Kidney (tissue), 14 donors: ENCODE data around the gene FSTL5. TPM values are rescaled to one million over a fixed set of nuclear protein-coding genes. Genes with fewer than 3 reads are reported as not detected.

Experiments
- DNase-seq, 5 donors: peaks; one replicate each; pipeline ENCODE4 v3.0.0-alpha.2; 2013 to 2020
- FAIRE-seq: peaks from 2 replicates; lab custom pipeline; 2012; peaks lifted over from hg19 to GRCh38; lab: Jason Lieb, UNC
- H3K27ac ChIP-seq, 2 donors: one replicate each; pipeline ENCODE4 v1.7.0; 2013; ENCODE audit warnings: low read depth in 2 of 2, low read length in 2 of 2, inconsistent platforms in 1 of 2
- H3K27me3 ChIP-seq: one replicate; pipeline ENCODE4 v1.7.1; 2013; ENCODE audit warnings: low read length, inconsistent platforms; ENCODE audit not compliant: control insufficient read depth, insufficient read depth
- H3K36me3 ChIP-seq, 3 donors: one replicate each; pipeline versions ENCODE4 v1.7.0 to v1.7.1; 2013; ENCODE audit warnings: low read length in 3 of 3, control low read depth in 1 of 3, inconsistent platforms in 1 of 3; ENCODE audit not compliant: insufficient read depth in 3 of 3, control insufficient read depth in 2 of 3
- H3K4me1 ChIP-seq, 3 donors: one replicate each; pipeline versions ENCODE4 v1.7.0 to v1.7.1; 2013; ENCODE audit warnings: low read length in 3 of 3, inconsistent platforms in 1 of 3, low read depth in 1 of 3; ENCODE audit not compliant: control insufficient read depth in 2 of 3, insufficient read depth in 2 of 3
- H3K4me3 ChIP-seq, 3 donors: one replicate each; pipeline versions ENCODE4 v1.7.0 to v1.8.1; 2013; ENCODE audit warnings: low read length in 3 of 3, control low read depth in 1 of 3, inconsistent platforms in 1 of 3
- H3K9ac ChIP-seq, 3 donors: one replicate each; pipeline versions ENCODE4 v1.7.0 to v1.7.1; 2013; ENCODE audit warnings: low read length in 3 of 3, control low read depth in 1 of 3, inconsistent platforms in 1 of 3
- H3K9me3 ChIP-seq, 3 donors: one replicate each; pipeline versions ENCODE4 v1.7.0 to v1.7.1; 2013; ENCODE audit warnings: low read length in 3 of 3, control low read depth in 1 of 3, inconsistent platforms in 1 of 3; ENCODE audit not compliant: control insufficient read depth in 2 of 3, insufficient read depth in 1 of 3
- CTCF ChIP-seq: IDR thresholded peaks from 3 replicates; pipeline ENCODE4 v1.5.1; 2012; ENCODE audit warnings: mild to moderate bottlenecking, moderate library complexity, borderline replicate concordance; ENCODE audit not compliant: insufficient read depth; ENCODE audit errors: extremely low read depth
- intact Hi-C: fragments of 100-400 bp; cut with DNase I; formaldehyde crosslinking; loops from one replicate; pipeline ENCODE4 v1.11.1; 2022
- polyA plus RNA-seq: library from polyadenylated mRNA; stranded (reverse); fragments of 350-450 nt; fragmentation: Illumina TruSeq; extraction: RNeasy Lipid Tissue Mini Kit (QIAGEN cat#74804); gene quantifications from one replicate; pipeline ENCODE4 v1.2.3, GENCODE V29; 2014; ENCODE audit warnings: low read depth, low replicate concordance; ENCODE audit not compliant: insufficient read depth
- total RNA-seq: library from RNA; stranded (reverse); fragmentation: NEBNext Ultra II Directional; extraction: Animal tissue kit (Norgen Biotek cat#: 25700); gene quantifications from one replicate; pipeline ENCODE4 v1.2.1, GENCODE V29; 2021
- donor health status: control.
- donor health status: control.
- donor health status: control.
- donor health status: control.
- donor health status: control.
- donor health status: DM: yes; HTN: yes; CAD: no.
- donor health status: Normal renal cell carcinoma (clear cell type).

FSTL5 gene
- total and polyA plus RNA-seq, 2 donors from 2014 or later, result 0.09 TPM; not detected in 1

GRCh38 chr4:161505141-161505540, 658.7 kb downstream of the FSTL5 start:
- FAIRE-seq, result no peak
- intact Hi-C loops, result no loop called here

GRCh38 chr4:161498155-161498554, 665.6 kb downstream of the FSTL5 start:
- Histone ChIP-seq H3K27me3 (no peaks in the 10 kb centered on the region), H3K27ac (no peak overlapping the region), H3K4me1 (no peaks in the 10 kb centered on the region), H3K9me3 (no peaks in the 10 kb centered on the region), H3K4me3 (no peak overlapping the region), H3K9ac (no peak overlapping the region), H3K36me3 (no peaks in the 10 kb centered on the region)
- FAIRE-seq, result no peak
- intact Hi-C loops, result no loop called here
- no peak for DNase-seq
- no peak for TF ChIP-seq CTCF

More at GRCh38 chr4:161505141-161505540, 658.7 kb downstream of the FSTL5 start:
- TF ChIP-seq CTCF, result no peak
- no peaks in the 10 kb centered on the region for H3K27me3 ChIP-seq
- no peak overlapping the region for H3K9ac ChIP-seq
- no peak for DNase-seq
- H3K36me3 ChIP-seq, result no peaks in the 10 kb centered on the region
- no peaks in the 10 kb centered on the region for H3K4me1 ChIP-seq
- no peak overlapping the region for H3K4me3 ChIP-seq
- no peaks in the 10 kb centered on the region for H3K9me3 ChIP-seq
- no peak overlapping the region for H3K27ac ChIP-seq

GRCh38 chr4:161486461-161486860, 677.3 kb downstream of the FSTL5 start:
- H3K9ac ChIP-seq, result no peak overlapping the region

More at GRCh38 chr4:161486461-161486860, 677.3 kb downstream of the FSTL5 start:
- Histone ChIP-seq H3K4me3 (no peak overlapping the region), H3K4me1 (no peaks in the 10 kb centered on the region), H3K27me3 (no peaks in the 10 kb centered on the region), H3K36me3 (no peaks in the 10 kb centered on the region), H3K9me3 (no peaks in the 10 kb centered on the region), H3K27ac (no peak overlapping the region)
- FAIRE-seq, result no peak
- no peak for TF ChIP-seq CTCF
- DNase-seq, result no peak
- intact Hi-C loops, result no loop called here
